Loucy (cell line): Measurements from ENCODE around the gene SEC16A.

Source experiments
- H2AFZ ChIP-seq: fragments of 200-600 bp; sonication (generic); 2 replicates; pipeline ENCODE4 v1.6.0; 2016; ENCODE audit warnings: antibody characterized with exemption, mild to moderate bottlenecking, low read length, moderate library complexity
- H3F3A ChIP-seq: fragments of 200-600 bp; 2 replicates; pipeline ENCODE4 v1.6.0; 2016; ENCODE audit warnings: antibody characterized with exemption, low read depth, mild to moderate bottlenecking
- H3K27me3 ChIP-seq: fragments of 200-600 bp; sonication (generic); 2 replicates; pipeline ENCODE4 v1.6.1; 2014; ENCODE audit warnings: low read length, mild to moderate bottlenecking; ENCODE audit not compliant: insufficient read depth, poor library complexity, severe bottlenecking
- H3K36me3 ChIP-seq: fragments of 200-600 bp; sonication (generic); 2 replicates; pipeline ENCODE4 v1.6.1; 2016; ENCODE audit warnings: low read length; ENCODE audit not compliant: insufficient read depth
- H3K4me1 ChIP-seq: fragments of 200-600 bp; sonication (generic); 2 replicates; pipeline ENCODE4 v1.5.1; 2014; ENCODE audit warnings: low read length, mild to moderate bottlenecking; ENCODE audit not compliant: insufficient read depth, poor library complexity, severe bottlenecking
- H3K4me2 ChIP-seq: fragments of 200-600 bp; sonication (generic); 2 replicates; pipeline ENCODE4 v1.6.0; 2014; ENCODE audit warnings: antibody characterized with exemption, low read length, low read depth, mild to moderate bottlenecking; ENCODE audit not compliant: poor library complexity, severe bottlenecking
- H3K4me3 ChIP-seq: fragments of 200-600 bp; sonication (generic); 2 replicates; pipeline ENCODE4 v1.5.1; 2014; ENCODE audit warnings: low read length, mild to moderate bottlenecking, mixed read lengths; ENCODE audit not compliant: poor library complexity, severe bottlenecking
- H3K79me2 ChIP-seq: fragments of 200-600 bp; sonication (generic); 2 replicates; pipeline ENCODE4 v1.6.1; 2014; ENCODE audit warnings: low read length; ENCODE audit not compliant: insufficient read depth
- H3K9ac ChIP-seq: fragments of 200-600 bp; sonication (generic); 2 replicates; pipeline ENCODE4 v1.6.0; 2014; ENCODE audit warnings: mild to moderate bottlenecking, low read depth, low read length, moderate library complexity; ENCODE audit not compliant: poor library complexity, severe bottlenecking
- H3K9me2 ChIP-seq: fragments of 200-600 bp; sonication (generic); replicated peaks from 2 replicates; pipeline ENCODE4 v1.6.1; 2016; ENCODE audit warnings: low read depth, low read length, mixed read lengths
- H3K9me3 ChIP-seq: fragments of 200-600 bp; sonication (generic); 2 replicates; pipeline ENCODE4 v1.6.1; 2014; ENCODE audit warnings: mild to moderate bottlenecking, antibody characterized with exemption, low read length, low read depth; ENCODE audit not compliant: insufficient read depth
- H4K20me1 ChIP-seq: fragments of 200-600 bp; sonication (generic); 2 replicates; pipeline ENCODE4 v1.6.0; 2014; ENCODE audit warnings: antibody characterized with exemption, low read length, mild to moderate bottlenecking; ENCODE audit not compliant: insufficient read depth, poor library complexity, severe bottlenecking
- CTCF ChIP-seq: fragments of 200-600 bp; sonication (generic); conservative IDR thresholded peaks from 2 replicates; pipeline ENCODE4 v1.5.1; 2014; ENCODE audit warnings: mild to moderate bottlenecking, antibody characterized with exemption, low read length
- EZH2phosphoT487 ChIP-seq: fragments of 200-600 bp; IDR thresholded peaks from 2 replicates; pipeline ENCODE4 v1.6.1; 2018; ENCODE audit warnings: antibody characterized with exemption, mild to moderate bottlenecking, moderate library complexity, borderline replicate concordance

Gene SEC16A

GRCh38 chr9:136454026-136454796 lies 28.6 kb downstream of the SEC16A start:
- Histone ChIP-seq H3K27me3 (no peaks in the 10 kb centered on the region), H3K36me3 (peaks cover 80% of the 10 kb centered on the region; the same call in 1 of the 2 replicates), H2AFZ (no peak overlapping the region), H4K20me1 (no peaks in the 10 kb centered on the region), H3K9ac (no peak overlapping the region), H3K4me3 (no peak overlapping the region), H3K9me3 (no peaks in the 10 kb centered on the region), H3K4me1 (no peaks in the 10 kb centered on the region), H3K9me2 (no peaks in the 10 kb centered on the region), H3F3A (no peaks in the 10 kb centered on the region), H3K79me2 (no peaks in the 10 kb centered on the region), H3K4me2 (no peak overlapping the region)
- TF ChIP-seq CTCF (no peak), EZH2phosphoT487 (no peak)

- H4K20me1 ChIP-seq: no peaks in the 10 kb centered on the region
- no peaks in the 10 kb centered on the region for H3K27me3 ChIP-seq
- no peaks in the 10 kb centered on the region for H3F3A ChIP-seq
- no peak for TF ChIP-seq EZH2phosphoT487
- TF ChIP-seq CTCF: no peak
- no peaks in the 10 kb centered on the region for H3K4me1 ChIP-seq
- no peaks in the 10 kb centered on the region for H3K79me2 ChIP-seq
- no peak overlapping the region for H2AFZ ChIP-seq
- H3K9me3 ChIP-seq: no peaks in the 10 kb centered on the region
- no peak overlapping the region for H3K9ac ChIP-seq
- no peak overlapping the region for H3K4me3 ChIP-seq
- no peaks in the 10 kb centered on the region for H3K9me2 ChIP-seq
- H3K4me2 ChIP-seq: no peak overlapping the region
- peaks cover 77% of the 10 kb centered on the region; the same call in 1 of the 2 replicates for H3K36me3 ChIP-seq
These were observed 29.5 kb downstream of the SEC16A start for GRCh38 chr9:136453326-136453725.

- Histone ChIP-seq H3K9me2 (no peaks in the 10 kb centered on the region), H3K4me1 (no peaks in the 10 kb centered on the region), H4K20me1 (no peaks in the 10 kb centered on the region), H3K36me3 (peaks cover 75% of the 10 kb centered on the region; the same call in 1 of the 2 replicates), H3K4me3 (no peak overlapping the region), H3F3A (no peaks in the 10 kb centered on the region), H3K27me3 (no peaks in the 10 kb centered on the region), H3K4me2 (no peak overlapping the region), H2AFZ (no peak overlapping the region), H3K9ac (no peak overlapping the region), H3K9me3 (no peaks in the 10 kb centered on the region), H3K79me2 (no peaks in the 10 kb centered on the region)
- no peak for TF ChIP-seq CTCF
- TF ChIP-seq EZH2phosphoT487: no peak
These were observed 31.5 kb downstream of the SEC16A start for GRCh38 chr9:136451221-136451877.
